Brain microvascular endothelial cell (primary cell): ENCODE measurements around the gene FSHR.

ENCODE experiments used
- DNase-seq: peaks from one replicate; pipeline ENCODE4 v3.0.0-alpha.2; 2020
- H3K27ac ChIP-seq: fragments of 250-450 bp; sonication (Bioruptor Pico); 2 replicates; pipeline ENCODE4 v1.5.1; 2020; ENCODE audit warnings: mild to moderate bottlenecking, moderate library complexity
- H3K27me3 ChIP-seq: fragments of 250-450 bp; sonication (Bioruptor Pico); replicated peaks from 2 replicates; pipeline ENCODE4 v1.5.1; 2020; ENCODE audit warnings: mild to moderate bottlenecking
- H3K36me3 ChIP-seq: fragments of 250-450 bp; sonication (Bioruptor Pico); replicated peaks from 2 replicates; pipeline ENCODE4 v1.5.1; 2020; ENCODE audit warnings: mild to moderate bottlenecking
- H3K4me3 ChIP-seq: 2 replicates; pipeline ENCODE4 v1.5.1; 2011; ENCODE audit warnings: low read depth, mild to moderate bottlenecking, control low read depth, low read length, moderate library complexity
- in situ Hi-C: cut with HindIII; loops from 2 replicates; pipeline ENCODE4 v1.10.0; 2017; ENCODE audit warnings: low sequenced_read_pairs, low pct_ligation_motif_present
- TF ChIP-seq, protein P1 (sequence below): IDR thresholded peaks from 2 replicates; pipeline ENCODE4 v1.5.1; 2011; ENCODE audit warnings: low read depth, mild to moderate bottlenecking, moderate library complexity, low read length, control low read depth, inconsistent platforms; ENCODE audit errors: missing control alignments

The FSHR gene, protein sequence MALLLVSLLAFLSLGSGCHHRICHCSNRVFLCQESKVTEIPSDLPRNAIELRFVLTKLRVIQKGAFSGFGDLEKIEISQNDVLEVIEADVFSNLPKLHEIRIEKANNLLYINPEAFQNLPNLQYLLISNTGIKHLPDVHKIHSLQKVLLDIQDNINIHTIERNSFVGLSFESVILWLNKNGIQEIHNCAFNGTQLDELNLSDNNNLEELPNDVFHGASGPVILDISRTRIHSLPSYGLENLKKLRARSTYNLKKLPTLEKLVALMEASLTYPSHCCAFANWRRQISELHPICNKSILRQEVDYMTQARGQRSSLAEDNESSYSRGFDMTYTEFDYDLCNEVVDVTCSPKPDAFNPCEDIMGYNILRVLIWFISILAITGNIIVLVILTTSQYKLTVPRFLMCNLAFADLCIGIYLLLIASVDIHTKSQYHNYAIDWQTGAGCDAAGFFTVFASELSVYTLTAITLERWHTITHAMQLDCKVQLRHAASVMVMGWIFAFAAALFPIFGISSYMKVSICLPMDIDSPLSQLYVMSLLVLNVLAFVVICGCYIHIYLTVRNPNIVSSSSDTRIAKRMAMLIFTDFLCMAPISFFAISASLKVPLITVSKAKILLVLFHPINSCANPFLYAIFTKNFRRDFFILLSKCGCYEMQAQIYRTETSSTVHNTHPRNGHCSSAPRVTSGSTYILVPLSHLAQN

DNA sequence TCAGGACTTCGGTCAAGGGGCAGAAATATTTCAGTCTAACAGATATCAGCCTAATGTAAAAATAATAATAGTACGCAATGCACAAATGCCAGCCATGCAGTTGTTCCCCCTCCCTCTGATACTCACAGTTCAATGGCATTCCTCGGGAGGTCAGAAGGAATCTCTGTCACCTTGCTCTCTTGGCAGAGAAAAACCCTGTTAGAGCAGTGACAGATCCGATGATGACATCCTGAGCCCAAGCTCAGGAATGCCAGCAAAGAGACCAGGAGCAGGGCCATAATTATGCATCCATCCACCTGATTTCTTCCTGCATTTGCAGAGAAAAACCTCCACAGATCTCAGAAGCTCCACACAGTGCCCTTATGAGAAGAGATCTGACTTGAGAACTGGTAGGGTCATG lies at the start of gene FSHR:
Gene FSHR, minus strand, starts transcription at position 376 of the 400 bp plus-strand sequence. Its CDS starts 98 bp downstream, at position 278.
- no peak for DNase-seq
- H3K27ac ChIP-seq, result no peak within 1 kb of the TSS
- H3K27me3 ChIP-seq, result no peaks in the 10 kb centered on the region
- in situ Hi-C loops, result no loop called here
- no peaks in the 10 kb centered on the region for H3K36me3 ChIP-seq
- TF ChIP-seq, protein P1, sequence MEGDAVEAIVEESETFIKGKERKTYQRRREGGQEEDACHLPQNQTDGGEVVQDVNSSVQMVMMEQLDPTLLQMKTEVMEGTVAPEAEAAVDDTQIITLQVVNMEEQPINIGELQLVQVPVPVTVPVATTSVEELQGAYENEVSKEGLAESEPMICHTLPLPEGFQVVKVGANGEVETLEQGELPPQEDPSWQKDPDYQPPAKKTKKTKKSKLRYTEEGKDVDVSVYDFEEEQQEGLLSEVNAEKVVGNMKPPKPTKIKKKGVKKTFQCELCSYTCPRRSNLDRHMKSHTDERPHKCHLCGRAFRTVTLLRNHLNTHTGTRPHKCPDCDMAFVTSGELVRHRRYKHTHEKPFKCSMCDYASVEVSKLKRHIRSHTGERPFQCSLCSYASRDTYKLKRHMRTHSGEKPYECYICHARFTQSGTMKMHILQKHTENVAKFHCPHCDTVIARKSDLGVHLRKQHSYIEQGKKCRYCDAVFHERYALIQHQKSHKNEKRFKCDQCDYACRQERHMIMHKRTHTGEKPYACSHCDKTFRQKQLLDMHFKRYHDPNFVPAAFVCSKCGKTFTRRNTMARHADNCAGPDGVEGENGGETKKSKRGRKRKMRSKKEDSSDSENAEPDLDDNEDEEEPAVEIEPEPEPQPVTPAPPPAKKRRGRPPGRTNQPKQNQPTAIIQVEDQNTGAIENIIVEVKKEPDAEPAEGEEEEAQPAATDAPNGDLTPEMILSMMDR, result no peak
- H3K4me3 ChIP-seq, result no peak within 1 kb of the TSS

DNA sequence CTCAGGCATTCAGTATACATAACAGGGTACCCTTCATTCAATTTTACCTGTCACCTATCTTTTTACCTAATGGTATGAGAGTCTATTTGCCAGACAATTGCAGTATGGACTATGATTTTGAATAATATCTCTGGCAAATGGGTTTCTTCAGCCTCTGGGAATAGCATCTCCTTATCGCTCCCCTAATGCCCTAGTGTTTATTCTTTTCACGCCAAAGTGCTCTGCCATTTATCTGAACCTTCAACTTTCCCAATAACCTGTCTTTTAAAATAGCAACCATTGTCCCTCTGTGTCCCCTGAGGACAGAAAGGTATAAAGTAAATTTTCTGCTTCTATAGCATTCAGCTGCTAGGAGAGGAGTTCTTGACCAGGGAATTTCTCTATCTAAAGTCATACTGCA lies 45.0 kb upstream of the FSHR start:
- H3K36me3 ChIP-seq, result no peaks in the 10 kb centered on the region
- in situ Hi-C loops, result no loop called here
- TF ChIP-seq, protein P1, result no peak
- no peaks in the 10 kb centered on the region for H3K27me3 ChIP-seq
- DNase-seq, result no peak
- H3K4me3 ChIP-seq, result no peak overlapping the region
- H3K27ac ChIP-seq, result no peak overlapping the region

DNA sequence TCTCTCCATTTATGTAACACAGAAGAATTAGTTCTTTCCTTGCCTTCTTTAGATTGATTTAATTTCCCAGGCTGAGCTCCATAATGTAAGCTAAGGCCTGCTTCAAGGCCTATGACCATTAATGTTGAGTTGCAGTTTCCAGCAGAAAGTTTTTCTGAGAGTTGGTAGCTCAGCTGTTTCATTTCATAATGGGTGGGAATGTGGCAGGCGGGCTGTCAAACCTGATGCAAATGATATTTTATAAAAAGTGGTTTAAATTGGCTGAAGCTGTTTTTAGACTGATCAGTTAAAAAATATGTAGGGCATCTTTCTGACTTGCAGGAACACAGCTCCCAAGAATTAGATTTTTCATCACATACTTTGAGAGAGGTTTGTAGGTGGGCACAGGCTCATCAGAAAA lies 40.4 kb upstream of the FSHR start:
- H3K4me3 ChIP-seq, result no peak overlapping the region
- no peaks in the 10 kb centered on the region for H3K36me3 ChIP-seq
- in situ Hi-C loops, result no loop called here
- no peak for DNase-seq
- no peak overlapping the region for H3K27ac ChIP-seq
- TF ChIP-seq, protein P1, result no peak
- no peaks in the 10 kb centered on the region for H3K27me3 ChIP-seq

DNA sequence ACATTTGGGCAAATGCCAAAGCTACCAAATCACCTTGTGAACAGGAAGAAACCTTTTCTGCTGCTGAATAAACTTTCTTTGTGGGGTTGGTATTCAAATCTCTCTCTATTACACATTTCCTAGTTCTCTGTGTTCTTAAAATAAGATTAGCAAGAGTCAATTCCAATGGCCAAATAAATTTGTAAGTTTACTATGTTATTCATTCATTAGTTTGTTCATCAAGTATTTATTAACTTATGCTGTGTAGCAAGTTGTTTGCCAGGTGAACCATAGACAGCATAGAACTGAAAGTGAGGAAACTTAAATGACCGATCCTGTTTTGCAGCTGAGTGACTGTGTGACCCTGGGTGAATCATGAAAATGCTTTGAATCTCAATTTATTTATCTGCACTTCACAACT lies 37.7 kb upstream of the FSHR start:
- in situ Hi-C loops, result no loop called here
- no peaks in the 10 kb centered on the region for H3K27me3 ChIP-seq
- TF ChIP-seq, protein P1, result no peak
- H3K27ac ChIP-seq, result no peak overlapping the region
- H3K4me3 ChIP-seq, result no peak overlapping the region
- H3K36me3 ChIP-seq, result no peaks in the 10 kb centered on the region
- no peak for DNase-seq

DNA sequence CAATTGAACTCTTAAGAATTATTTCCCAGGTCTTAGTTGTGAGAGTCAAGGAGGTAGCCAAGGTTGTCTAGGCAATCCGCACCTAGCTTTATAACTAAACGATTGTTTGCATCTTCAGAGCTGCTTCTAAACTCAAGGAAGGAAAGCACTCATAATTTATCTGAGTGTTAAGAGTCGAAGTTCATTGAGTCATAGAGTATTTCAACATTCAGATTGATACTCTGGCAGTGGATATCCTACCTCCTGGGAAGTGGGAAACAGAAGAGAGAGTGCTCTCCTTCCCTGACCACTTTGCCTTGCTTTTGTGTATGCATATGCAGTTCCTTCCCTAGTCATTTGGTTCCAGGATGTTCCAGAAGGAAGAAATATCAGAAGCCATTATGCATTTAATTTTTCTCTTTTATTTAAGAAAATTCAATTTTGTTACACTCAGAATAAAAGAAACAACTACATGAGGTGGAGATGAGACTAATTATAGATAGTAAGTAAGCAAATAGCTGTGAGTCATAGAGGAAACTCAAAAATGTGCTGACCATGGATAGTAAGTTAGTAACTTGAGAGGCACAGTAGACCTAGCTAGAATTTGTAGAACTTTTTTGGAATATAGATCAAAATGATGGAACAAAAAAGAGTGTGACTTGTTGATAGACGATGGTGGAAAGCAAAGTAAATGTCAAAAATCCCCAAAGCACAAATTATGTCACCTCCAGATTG lies 35.4 kb upstream of the FSHR start:
- no peak overlapping the region for H3K4me3 ChIP-seq
- no peaks in the 10 kb centered on the region for H3K27me3 ChIP-seq
- in situ Hi-C loops, result no loop called here

More for the DNA sequence above, 35.4 kb upstream of the FSHR start:
- no peak for DNase-seq
- Histone ChIP-seq H3K27ac (no peak overlapping the region), H3K36me3 (no peaks in the 10 kb centered on the region)
- TF ChIP-seq, protein P1, result no peak
